BE2C (cell line): ENCODE measurements around the gene NCK1.

Experiments used
- DNase-seq: peaks from one replicate; pipeline ENCODE4 v3.0.0-alpha.2; 2020
- H3K27me3 ChIP-seq: fragments of 250-450 bp; sonication (Bioruptor Pico); 2 replicates; pipeline ENCODE4 v1.5.1; 2020; ENCODE audit warnings: mild to moderate bottlenecking
- H3K36me3 ChIP-seq: fragments of 250-450 bp; sonication (Bioruptor Pico); 2 replicates; pipeline ENCODE4 v1.5.1; 2020; ENCODE audit warnings: mild to moderate bottlenecking
- H3K4me1 ChIP-seq: fragments of 250-450 bp; sonication (Bioruptor Pico); 2 replicates; pipeline ENCODE4 v1.5.1; 2020
- H3K4me3 ChIP-seq: 2 replicates; pipeline ENCODE4 v1.5.1; 2011; ENCODE audit warnings: low read depth, low read length
- H3K9me3 ChIP-seq: fragments of 250-450 bp; sonication (Bioruptor Pico); 2 replicates; pipeline ENCODE4 v1.5.1; 2020
- CTCF ChIP-seq: IDR thresholded peaks from 2 replicates; pipeline ENCODE4 v1.5.1; 2012; ENCODE audit warnings: mild to moderate bottlenecking, low read depth, low read length

The NCK1 gene

GRCh38 chr3:136903899-136904298 is 41.9 kb downstream of the NCK1 start:
- Histone ChIP-seq H3K9me3 (peaks cover 3% of the 10 kb centered on the region; the same call in 1 of the 2 replicates), H3K4me1 (peaks cover under 1% of the 10 kb centered on the region; the same call in 1 of the 2 replicates), H3K27me3 (no peaks in the 10 kb centered on the region), H3K4me3 (no peak overlapping the region), H3K36me3 (no peaks in the 10 kb centered on the region)
- DNase-seq = no peak
- TF ChIP-seq CTCF = no peak

DNA sequence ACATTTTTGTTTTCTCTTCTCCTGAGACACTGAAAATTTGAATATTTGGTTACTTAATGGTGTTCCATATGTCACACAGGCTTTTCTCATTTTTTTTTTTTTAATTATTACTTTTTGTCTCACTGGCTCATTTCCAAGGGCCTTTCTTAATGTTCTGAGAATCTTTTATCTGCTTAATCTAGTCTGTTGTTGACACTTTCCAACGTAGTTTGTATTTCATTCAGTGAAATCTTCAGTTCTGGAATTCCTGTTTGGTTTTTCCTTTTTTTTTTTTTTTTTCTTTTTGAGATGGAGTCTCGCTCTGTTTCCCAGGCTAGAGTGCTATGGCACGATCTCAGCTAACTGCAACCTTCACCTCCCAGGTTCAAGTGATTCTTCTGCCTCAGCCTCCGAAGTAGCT is 42.7 kb downstream of the NCK1 start:
- peaks cover 3% of the 10 kb centered on the region; the same call in 1 of the 2 replicates for H3K9me3 ChIP-seq
- peaks cover 5% of the 10 kb centered on the region; the same call in 1 of the 2 replicates for H3K4me1 ChIP-seq
- DNase-seq = no peak
- no peak overlapping the region for H3K4me3 ChIP-seq
- H3K36me3 ChIP-seq = no peaks in the 10 kb centered on the region
- no peaks in the 10 kb centered on the region for H3K27me3 ChIP-seq
- no peak for TF ChIP-seq CTCF

DNA sequence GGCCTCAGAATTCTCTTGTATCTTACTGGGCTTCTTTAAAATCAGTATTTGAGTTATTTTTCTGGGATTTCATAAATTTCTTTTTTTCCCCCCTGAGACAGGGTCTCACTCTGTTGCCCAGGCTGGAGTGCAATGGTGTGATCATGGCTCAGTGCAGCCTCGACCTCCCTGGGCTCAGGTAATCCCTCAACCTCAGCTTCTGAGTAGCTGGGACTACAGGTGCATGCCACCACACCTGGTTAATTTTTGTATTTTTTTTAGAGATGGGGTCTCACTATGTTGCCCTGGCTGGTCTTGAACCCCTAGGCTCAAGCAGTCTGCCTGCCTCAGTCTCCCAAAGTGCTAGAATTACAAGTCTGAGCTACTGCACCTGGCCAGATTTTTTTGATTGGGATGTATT is 43.5 kb downstream of the NCK1 start:
- Histone ChIP-seq H3K9me3 (peaks cover 3% of the 10 kb centered on the region; the same call in 1 of the 2 replicates), H3K4me3 (no peak overlapping the region), H3K36me3 (no peaks in the 10 kb centered on the region), H3K27me3 (no peaks in the 10 kb centered on the region), H3K4me1 (peaks cover 5% of the 10 kb centered on the region; the same call in 1 of the 2 replicates)
- no peak for DNase-seq
- no peak for TF ChIP-seq CTCF

GRCh38 chr3:136906725-136907124 is 44.7 kb downstream of the NCK1 start:
- Histone ChIP-seq H3K4me1 (peaks cover 5% of the 10 kb centered on the region; the same call in 1 of the 2 replicates), H3K36me3 (no peaks in the 10 kb centered on the region), H3K27me3 (no peaks in the 10 kb centered on the region), H3K4me3 (no peak overlapping the region), H3K9me3 (peaks cover 3% of the 10 kb centered on the region; the same call in 1 of the 2 replicates)
- DNase-seq = no peak
- no peak for TF ChIP-seq CTCF

DNA sequence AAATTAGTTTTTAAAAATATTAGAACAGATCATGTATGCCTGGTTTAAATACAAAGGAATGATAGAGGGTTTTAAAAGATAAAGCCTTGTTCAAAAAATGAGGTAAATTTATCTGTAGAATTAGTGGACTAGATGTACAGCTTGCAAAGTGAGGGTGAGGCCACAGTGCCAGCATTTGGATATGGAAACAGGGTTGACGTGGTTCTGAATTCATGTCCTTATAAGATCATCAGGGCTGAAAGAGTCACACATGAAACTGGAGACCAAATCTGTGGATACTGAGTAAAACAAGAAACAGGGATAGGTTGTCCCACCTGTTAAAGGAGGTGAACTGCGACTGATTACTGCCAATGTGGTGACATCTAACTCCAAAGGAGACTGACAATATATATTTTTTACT is 46.3 kb downstream of the NCK1 start:
- no peaks in the 10 kb centered on the region for H3K36me3 ChIP-seq
- H3K4me3 ChIP-seq = no peak overlapping the region
- DNase-seq = no peak
- no peaks in the 10 kb centered on the region for H3K27me3 ChIP-seq
- no peak for TF ChIP-seq CTCF
- peaks cover 3% of the 10 kb centered on the region; the same call in 1 of the 2 replicates for H3K9me3 ChIP-seq
- peaks cover 5% of the 10 kb centered on the region; the same call in 1 of the 2 replicates for H3K4me1 ChIP-seq

- Histone ChIP-seq H3K27me3 (no peaks in the 10 kb centered on the region), H3K4me3 (no peak overlapping the region), H3K36me3 (no peaks in the 10 kb centered on the region), H3K9me3 (peaks cover 3% of the 10 kb centered on the region; the same call in 1 of the 2 replicates), H3K4me1 (peaks cover 5% of the 10 kb centered on the region; the same call in 1 of the 2 replicates)
- DNase-seq = no peak
- no peak for TF ChIP-seq CTCF
Measured at GRCh38 chr3:136909187-136909586, 47.2 kb downstream of the NCK1 start.
